ENCODE data around the gene POU2F2. TPM values are rescaled to one million over a fixed set of nuclear protein-coding genes. Genes with fewer than 3 reads are reported as not detected.

Gene POU2F2
- polyA plus RNA-seq, 1 of the 3 experiments (the other 2 are of a cell fraction) = 0.49 TPM

- Histone ChIP-seq H3K9me2 (no peaks in the 10 kb centered on the region), H3F3A (replicated peaks; ENCODE audit: insufficient read depth) (no peaks in the 10 kb centered on the region), H3K9ac (no peak overlapping the region), H3K27ac (ENCODE audit: low read depth in 2 of 2, low read length in 1 of 2) (no peak overlapping the region), H4K20me1 (ENCODE audit: insufficient read depth) (no peaks in the 10 kb centered on the region), H3K4me3 (ENCODE audit: low read depth in 2 of 2, low read length in 1 of 2) (no peak overlapping the region), H3K79me2 (ENCODE audit: insufficient read depth) (no peaks in the 10 kb centered on the region), H2AFZ (ENCODE audit: low read depth) (no peak overlapping the region), H3K4me1 (ENCODE audit: control insufficient read depth in 1 of 2, insufficient read depth in 2 of 2, low read depth in 1 of 2, low read length in 1 of 2) (peaks cover 0 to 27% of the 10 kb centered on the region in 2 experiments; a peak in 2 of 4 replicates), H3K4me2 (no peak overlapping the region), H3K27me3 (ENCODE audit: insufficient read depth) (peaks cover 16% of the 10 kb centered on the region), H3K36me3 (replicated peaks in 1 of 2; ENCODE audit: control insufficient read depth in 1 of 2, insufficient read depth in 2 of 2, low read length in 1 of 2) (no peaks in the 10 kb centered on the region), H3K9me3 (no peaks in the 10 kb centered on the region)
- POLR2A ChIA-PET = no interaction called here
- 76% methylated on average over 6 of the region's 13 CpGs for WGBS (ENCODE audit: low lambda C conversion rate)
- CTCF ChIA-PET = interaction anchor here (1.1 to 1.7 kb wide), 3 partner anchors 30 to 43 kb away, joined by 4 to 9 read pairs (median 4); no protein-coding TSS in a partner anchor
- no peak for TF ChIP-seq GABPA (IDR thresholded peaks at IDR 0.05; ENCODE audit: low read depth)
- no peak for TF ChIP-seq IRF3 (IDR thresholded peaks at IDR 0.05; ENCODE audit: low read depth, low read length)
- TF ChIP-seq PBX3 (IDR thresholded peaks at IDR 0.05) = no peak
- TF ChIP-seq EZH2phosphoT487 (IDR thresholded peaks at IDR 0.05; ENCODE audit: borderline replicate concordance, low read depth) = no peak
- TF ChIP-seq ELF1 (IDR thresholded peaks at IDR 0.05) = no peak
- no peak for TF ChIP-seq MAX (IDR thresholded peaks at IDR 0.05; ENCODE audit: low read depth)
- no peak for TF ChIP-seq REST (IDR thresholded peaks at IDR 0.05; ENCODE audit: low read depth, low read length)
- no peak for TF ChIP-seq NRF1 (IDR thresholded peaks at IDR 0.05; ENCODE audit: low read depth, low read length)
- no peak for TF ChIP-seq RCOR1 (IDR thresholded peaks at IDR 0.05; ENCODE audit: low read length)
- no peak for TF ChIP-seq YY1 (IDR thresholded peaks at IDR 0.05; ENCODE audit: low read depth)
- TF ChIP-seq FOXM1 (IDR thresholded peaks at IDR 0.05; ENCODE audit: low read depth) = no peak
- DNase-seq = no peak
These were observed 67.2 kb downstream of the POU2F2 start for GRCh38 chr19:42065051-42065450.

GRCh38 chr19:42064432-42064831, 67.8 kb downstream of the POU2F2 start:
- Histone ChIP-seq H3K9me3 (no peaks in the 10 kb centered on the region), H3K79me2 (ENCODE audit: insufficient read depth) (no peaks in the 10 kb centered on the region), H3K4me2 (no peak overlapping the region), H3K9ac (no peak overlapping the region), H3K4me3 (ENCODE audit: low read depth in 2 of 2, low read length in 1 of 2) (no peak overlapping the region), H3F3A (replicated peaks; ENCODE audit: insufficient read depth) (no peaks in the 10 kb centered on the region), H2AFZ (ENCODE audit: low read depth) (no peak overlapping the region), H3K27ac (ENCODE audit: low read depth in 2 of 2, low read length in 1 of 2) (no peak overlapping the region), H3K27me3 (ENCODE audit: insufficient read depth) (peaks cover 16% of the 10 kb centered on the region), H4K20me1 (ENCODE audit: insufficient read depth) (no peaks in the 10 kb centered on the region), H3K9me2 (no peaks in the 10 kb centered on the region), H3K4me1 (ENCODE audit: control insufficient read depth in 1 of 2, insufficient read depth in 2 of 2, low read depth in 1 of 2, low read length in 1 of 2) (peaks cover 0 to 27% of the 10 kb centered on the region in 2 experiments; a peak in 2 of 4 replicates), H3K36me3 (replicated peaks in 1 of 2; ENCODE audit: control insufficient read depth in 1 of 2, insufficient read depth in 2 of 2, low read length in 1 of 2) (no peaks in the 10 kb centered on the region)
- ChIA-PET CTCF (interaction anchor here (0.7 to 1.7 kb wide), 4 partner anchors 29 to 44 kb away, joined by 3 to 9 read pairs (median 4); no protein-coding TSS in a partner anchor), POLR2A (no interaction called here)
- WGBS (ENCODE audit: low lambda C conversion rate) = 69% methylated on average over 6 of the region's 6 CpGs
- no peak for DNase-seq
- no peak for TF ChIP-seq MXI1 (IDR thresholded peaks at IDR 0.05; ENCODE audit: low read depth, low read length)
- no peak for TF ChIP-seq PBX3 (IDR thresholded peaks at IDR 0.05)
- no peak for TF ChIP-seq YY1 (IDR thresholded peaks at IDR 0.05; ENCODE audit: low read depth)
- TF ChIP-seq RXRA (IDR thresholded peaks at IDR 0.05; ENCODE audit: borderline replicate concordance, low read depth) = no peak
- no peak for TF ChIP-seq EP300 (IDR thresholded peaks at IDR 0.05; ENCODE audit: borderline replicate concordance in 1 of 2, low read depth in 1 of 2, low read length in 1 of 2)
- TF ChIP-seq USF1 (IDR thresholded peaks at IDR 0.05; ENCODE audit: borderline replicate concordance, low read depth) = no peak
- no peak for TF ChIP-seq SMC3 (IDR thresholded peaks at IDR 0.05; ENCODE audit: low read depth, low read length)
- TF ChIP-seq RAD21 (IDR thresholded peaks at IDR 0.05; ENCODE audit: low read length) = no peak
- no peak for TF ChIP-seq MAX (IDR thresholded peaks at IDR 0.05; ENCODE audit: low read depth)
- no peak for TF ChIP-seq ELF1 (IDR thresholded peaks at IDR 0.05)
- no peak for TF ChIP-seq NFIC (IDR thresholded peaks at IDR 0.05; ENCODE audit: borderline replicate concordance)

Measured in SK-N-SH (cell line).